Measurements from ENCODE around the gene CEP43.

The CEP43 gene

GRCh38 chr6:167015302-167015701, 16.1 kb downstream of the CEP43 start:
- no peak for DNase-seq

- DNase-seq: no peak
Measured at GRCh38 chr6:167020206-167020605, 21.0 kb downstream of the CEP43 start.

- DNase-seq: no peak
Measured at GRCh38 chr6:167027308-167027707, 28.1 kb downstream of the CEP43 start.

DNA sequence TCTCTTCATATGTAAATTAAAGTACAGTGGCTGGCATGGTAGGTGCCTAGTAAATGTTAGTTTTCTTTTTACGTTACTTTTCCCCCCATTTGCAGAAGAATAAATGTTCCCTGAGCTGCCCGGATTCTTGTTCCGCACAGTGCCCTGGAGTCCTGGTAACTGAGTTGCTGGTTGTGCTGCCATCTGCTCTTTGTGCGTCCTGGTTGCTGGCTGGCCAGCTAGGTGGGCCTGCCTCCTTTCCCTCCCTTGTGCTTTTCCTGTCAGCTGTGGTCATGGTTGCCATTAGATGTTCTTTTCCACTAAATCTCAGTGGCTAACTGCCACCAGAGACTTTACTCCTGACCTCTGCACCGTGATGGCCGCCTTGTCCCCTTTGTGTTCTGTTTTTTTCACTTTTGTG, 28.6 kb downstream of the CEP43 start:
- DNase-seq: no peak

DNA sequence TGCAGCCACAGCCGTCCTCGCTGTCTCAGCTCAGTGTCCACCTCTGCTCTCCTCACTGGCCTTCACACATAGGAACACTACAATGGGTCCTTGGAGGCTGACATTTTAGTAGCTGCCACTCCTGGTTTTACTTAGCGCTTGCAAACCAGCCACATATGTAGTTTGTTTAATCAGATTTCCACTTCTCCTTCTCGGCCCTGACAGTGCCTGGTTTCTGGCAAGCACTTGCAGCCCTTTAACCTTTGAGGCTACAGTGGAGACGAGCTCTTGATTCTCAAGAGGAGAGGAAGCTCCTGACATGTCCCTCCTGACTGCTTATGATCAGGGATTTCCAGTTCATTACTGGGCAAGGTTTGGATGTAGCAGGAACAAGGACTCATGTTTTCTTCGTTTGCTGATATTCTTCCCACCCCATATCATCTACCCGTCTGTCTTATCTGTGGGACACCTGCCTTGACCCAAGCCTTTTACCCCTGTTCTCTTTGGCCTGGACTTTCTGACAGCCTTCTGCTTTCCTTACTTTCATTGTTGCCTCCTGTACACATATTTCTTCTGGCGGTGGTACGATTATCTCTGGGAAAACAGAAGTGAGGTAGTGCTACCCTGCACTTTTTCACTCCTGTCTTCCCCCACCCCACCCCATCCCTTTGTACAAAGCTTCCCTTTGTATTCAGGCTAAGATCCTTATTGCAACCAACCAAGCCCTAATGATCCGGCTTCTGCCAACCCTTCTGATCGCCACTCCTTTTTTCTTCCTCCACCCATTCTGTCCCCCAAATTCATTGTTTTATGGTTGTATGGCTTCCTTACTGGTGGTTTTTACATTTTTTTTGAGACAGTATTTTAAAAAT, 31.2 kb downstream of the CEP43 start:
- DNase-seq: no peak

GRCh38 chr6:167031082-167031709, 32.0 kb downstream of the CEP43 start:
- no peak for DNase-seq

DNA sequence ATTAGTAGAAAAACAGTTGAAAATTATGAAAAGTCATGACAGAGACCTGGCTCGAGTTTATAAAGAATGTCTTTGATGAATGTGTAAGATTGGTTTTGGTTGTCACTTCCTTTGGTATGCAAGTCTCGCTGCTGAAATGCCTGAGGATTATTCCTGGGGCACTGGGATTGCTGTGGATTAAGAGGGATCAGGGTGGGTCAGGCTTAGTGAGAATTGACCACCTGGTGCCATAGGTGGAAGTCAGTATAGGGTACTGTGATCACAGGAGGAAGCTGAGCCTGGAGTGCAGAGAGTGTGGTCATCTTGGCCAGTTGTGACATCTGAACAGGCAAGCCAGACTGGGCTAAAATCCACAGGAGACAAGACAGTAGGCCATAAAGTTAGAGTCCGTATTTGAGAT, 34.9 kb downstream of the CEP43 start:
- no peak for DNase-seq

GRCh38 chr6:167037762-167038161, 38.6 kb downstream of the CEP43 start:
- no peak for DNase-seq

DNA sequence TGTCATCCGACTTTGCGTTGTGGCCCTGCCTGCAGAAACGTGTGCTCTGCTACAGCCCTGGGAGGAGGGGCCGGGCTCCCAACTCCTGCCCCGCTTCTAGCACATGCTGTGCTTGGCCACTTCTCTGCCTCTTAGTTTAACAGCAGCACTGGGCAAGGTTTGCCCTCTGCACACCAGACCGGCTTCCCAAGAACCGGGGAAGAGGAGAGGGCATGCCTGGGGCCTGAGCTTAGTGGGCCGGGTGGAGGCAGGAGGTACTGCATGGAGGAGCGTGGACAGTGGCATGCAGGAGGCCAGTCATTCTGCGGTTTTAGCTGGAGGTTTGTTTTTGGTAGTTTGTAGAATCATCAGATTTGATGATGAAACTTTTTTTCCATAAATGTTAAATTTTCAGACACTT, 45.5 kb downstream of the CEP43 start:
- no peak for DNase-seq

- DNase-seq: no peak
Measured at GRCh38 chr6:167045828-167046580, 46.8 kb downstream of the CEP43 start.

DNA sequence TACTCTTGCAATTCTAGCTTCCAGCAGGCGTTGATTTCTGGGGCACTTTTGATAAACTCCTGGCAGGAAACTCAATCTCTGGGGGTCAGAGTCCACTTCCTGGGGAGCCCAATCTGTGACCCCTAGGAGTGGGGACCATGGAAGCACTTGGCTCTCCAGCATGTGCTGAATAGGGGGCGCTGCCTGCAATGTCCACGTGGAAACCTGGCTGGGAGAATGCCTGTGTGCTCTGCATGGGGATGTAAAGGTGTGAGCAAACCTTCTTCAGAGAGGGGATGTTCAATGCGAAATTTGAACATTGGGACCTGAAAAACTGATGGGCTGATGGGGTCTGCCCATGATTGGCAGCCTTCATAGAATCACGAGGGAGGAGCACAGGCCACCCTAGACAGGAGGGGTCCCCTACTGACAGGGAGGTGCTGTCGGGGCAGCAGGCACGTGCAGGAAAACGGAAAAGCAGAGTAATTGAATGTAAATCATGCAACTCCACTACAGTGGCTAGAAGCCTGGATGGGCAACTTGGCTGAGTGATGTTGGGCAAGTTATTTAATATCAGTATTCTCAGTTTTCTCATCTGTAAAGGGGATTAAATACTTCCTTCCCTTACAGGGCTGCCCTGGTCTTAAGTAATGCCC, 47.8 kb downstream of the CEP43 start:
- no peak for DNase-seq

GRCh38 chr6:167047554-167047953, 48.4 kb downstream of the CEP43 start:
- DNase-seq: no peak
